ENCODE data around the gene SERPINE2. TPM values are rescaled to one million over a fixed set of nuclear protein-coding genes. Genes with fewer than 3 reads are reported as not detected.

The SERPINE2 gene
- total RNA-seq, 2 experiments from 2014 or later: 40.4 to 42.4 TPM

GRCh38 chr2:224039770-224040440, 819 bp upstream of the SERPINE2 start:
- H3K27me3 Mint-ChIP-seq: peaks cover 47% of the 10 kb centered on the region
- H3K9me3 Mint-ChIP-seq: no peaks in the 10 kb centered on the region
- peak overlapping the region; percentile 35 for H3K27ac Mint-ChIP-seq
- TF ChIP-seq CTCF (IDR thresholded peaks at IDR 0.05): no peak
- H3K36me3 Mint-ChIP-seq (ENCODE audit: low read depth): peaks cover 3% of the 10 kb centered on the region
- intact Hi-C loops (cut with micrococcal nuclease): no loop called here
- ATAC-seq: peak; percentile 18
- peak overlapping the region; percentile 70 for H3K4me3 Mint-ChIP-seq
- ChIA-PET CTCF (interaction anchor here (0.8 to 3.2 kb wide), 5 partner anchors 15 to 244 kb away, joined by 4 to 21 read pairs (median 10); no protein-coding TSS in a partner anchor), POLR2A (interaction anchor here (1.0 to 1.5 kb wide), 3 partner anchors 14 to 30 kb away, joined by 3 read pairs; no protein-coding TSS in a partner anchor)
- H3K4me1 Mint-ChIP-seq (ENCODE audit: low read depth): peaks cover 17% of the 10 kb centered on the region
- DNase-seq: no peak

DNA sequence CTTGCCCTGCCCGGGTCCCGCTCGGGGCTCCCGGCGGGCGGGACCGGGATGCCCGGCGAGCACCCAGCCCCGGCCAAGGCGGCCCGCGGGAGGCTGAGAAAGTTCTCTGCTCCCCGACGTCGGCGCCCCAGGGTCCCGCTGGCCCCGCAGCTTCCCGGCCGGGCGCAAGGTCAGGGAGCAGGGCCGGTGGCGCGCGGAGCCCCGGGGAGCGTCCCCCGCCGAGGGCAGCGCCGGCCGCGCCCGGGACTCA, 331 bp downstream of the SERPINE2 start:
- H3K27me3 Mint-ChIP-seq: peaks cover 43% of the 10 kb centered on the region
- CTCF ChIA-PET: interaction anchor here (0.8 to 3.2 kb wide), 5 partner anchors 14 to 245 kb away, joined by 4 to 21 read pairs (median 10); no protein-coding TSS in a partner anchor

GRCh38 chr2:224038049-224038829, 847 bp downstream of the SERPINE2 start:
- ChIA-PET POLR2A (interaction anchor here (0.6 to 1.5 kb wide), 2 partner anchors 23 to 45 kb away, joined by 3 read pairs; no protein-coding TSS in a partner anchor), CTCF (interaction anchor here (1.7 to 3.2 kb wide), 4 partner anchors 14 to 246 kb away, joined by 4 to 21 read pairs (median 10); no protein-coding TSS in a partner anchor)
- Mint-ChIP-seq H3K4me3 (peak overlapping the region; percentile 89), H3K9me3 (no peaks in the 10 kb centered on the region), H3K36me3 (ENCODE audit: low read depth) (peaks cover 7% of the 10 kb centered on the region), H3K4me1 (ENCODE audit: low read depth) (peaks cover 21% of the 10 kb centered on the region), H3K27ac (peak overlapping the region; percentile 32), H3K27me3 (peaks cover 39% of the 10 kb centered on the region)
- no peak for TF ChIP-seq CTCF (IDR thresholded peaks at IDR 0.05)
- intact Hi-C loops (cut with micrococcal nuclease): no loop called here
- peak; percentile 60 for ATAC-seq
- DNase-seq: peak; percentile 74

More for the DNA sequence above, 331 bp downstream of the SERPINE2 start:
- no peak for TF ChIP-seq CTCF (IDR thresholded peaks at IDR 0.05)
- POLR2A ChIA-PET: interaction anchor here (0.6 to 1.5 kb wide), 2 partner anchors 23 to 45 kb away, joined by 3 read pairs; no protein-coding TSS in a partner anchor
- no peak overlapping the region for H3K27ac Mint-ChIP-seq
- no peaks in the 10 kb centered on the region for H3K9me3 Mint-ChIP-seq
- ATAC-seq (peak; percentile 8), DNase-seq (no peak)
- H3K4me3 Mint-ChIP-seq: no peak overlapping the region
- intact Hi-C loops (cut with micrococcal nuclease): no loop called here
- peaks cover 17% of the 10 kb centered on the region for H3K4me1 Mint-ChIP-seq (ENCODE audit: low read depth)
- H3K36me3 Mint-ChIP-seq (ENCODE audit: low read depth): peaks cover 4% of the 10 kb centered on the region

- no peak for TF ChIP-seq CTCF (IDR thresholded peaks at IDR 0.05)
- no peak for ATAC-seq
- no peak for DNase-seq
- ChIA-PET POLR2A (interaction anchor here (1.4 to 1.6 kb wide), 2 partner anchors 9 to 11 kb away, joined by 3 to 4 read pairs; no protein-coding TSS in a partner anchor), CTCF (interaction anchor here (1.6 to 1.8 kb wide), 2 partner anchors 43 to 67 kb away, joined by 6 read pairs; no protein-coding TSS in a partner anchor)
- peak overlapping the region; percentile 89 for H3K4me3 Mint-ChIP-seq
- H3K27ac Mint-ChIP-seq: no peak overlapping the region
- no peaks in the 10 kb centered on the region for H3K9me3 Mint-ChIP-seq
- H3K4me1 Mint-ChIP-seq (ENCODE audit: low read depth): peaks cover 33% of the 10 kb centered on the region
- intact Hi-C loops (cut with micrococcal nuclease): no loop called here
- H3K27me3 Mint-ChIP-seq: peaks cover 28% of the 10 kb centered on the region
- H3K36me3 Mint-ChIP-seq (ENCODE audit: low read depth): peaks cover 9% of the 10 kb centered on the region
These were observed 2.2 kb downstream of the SERPINE2 start for GRCh38 chr2:224036731-224037361.

Measured in activated CD8-positive, alpha-beta T cell treated with anti-CD3 and anti-CD28 coated beads for 36 hours (primary cell).